HG02571 (cell line): ENCODE data around the gene HILPDA.
"Not testable (repeated sequence)": the region's sequence is repeated elsewhere in the genome, so short reads cannot be mapped to it uniquely, and the experiment has no call there.

Experiments used
- ATAC-seq: cut with Tn5 transposase; IDR thresholded peaks from one replicate; pipeline ENCODE4 v1.9.1; 2021; ENCODE audit warnings: mild to moderate bottlenecking, moderate library complexity; ENCODE audit not compliant: unreplicated experiment

HILPDA gene

GRCh38 chr7:128459394-128459878, 3.8 kb downstream of the HILPDA start:
- ATAC-seq = peak; percentile 29

- ATAC-seq = no peak
These were observed 6.8 kb downstream of the HILPDA start for GRCh38 chr7:128462460-128462859.

- ATAC-seq = not testable (repeated sequence)
These were observed 7.7 kb downstream of the HILPDA start for GRCh38 chr7:128463345-128463744.

- ATAC-seq = not testable (repeated sequence)
These were observed 8.3 kb downstream of the HILPDA start for GRCh38 chr7:128463933-128464332.

GRCh38 chr7:128466871-128467270, 11.2 kb downstream of the HILPDA start:
- ATAC-seq = not testable (repeated sequence)

- ATAC-seq = peak; percentile 89
These were observed 21.0 kb downstream of the HILPDA start, which contains the start of gene METTL2B for GRCh38 chr7:128476402-128477335. METTL2B (plus strand) TSS chr7:128476748; CDS start chr7:128476766, 18 bp downstream.

GRCh38 chr7:128477336-128477690, 21.6 kb downstream of the HILPDA start:
- not testable (repeated sequence) for ATAC-seq

GRCh38 chr7:128479082-128479481, 23.4 kb downstream of the HILPDA start:
- ATAC-seq = not testable (repeated sequence)

- not testable (repeated sequence) for ATAC-seq
These were observed 32.5 kb downstream of the HILPDA start for GRCh38 chr7:128488134-128488533.

- no peak for ATAC-seq
These were observed 41.7 kb downstream of the HILPDA start for GRCh38 chr7:128497405-128497804.

GRCh38 chr7:128505416-128505815, 49.7 kb downstream of the HILPDA start:
- not testable (repeated sequence) for ATAC-seq

GRCh38 chr7:128506819-128507218, 51.1 kb downstream of the HILPDA start:
- not testable (repeated sequence) for ATAC-seq

GRCh38 chr7:128507321-128507993, 51.8 kb downstream of the HILPDA start:
- not testable (repeated sequence) for ATAC-seq
